HFF-Myc (cell line): Measurements from ENCODE around the gene MYH14.

Source experiments
- DNase-seq: peaks from one replicate; pipeline ENCODE4 v3.0.0-alpha.2; 2011; ENCODE audit warnings: low read depth; ENCODE audit errors: extremely low read depth
- H3K4me3 ChIP-seq: replicated peaks from 2 replicates; pipeline ENCODE4 v1.5.1; 2011; ENCODE audit warnings: low read depth, mild to moderate bottlenecking, control low read depth, low read length
- TF ChIP-seq, protein P1 (sequence below): IDR thresholded peaks from 2 replicates; pipeline ENCODE4 v1.5.1; 2012; ENCODE audit warnings: mild to moderate bottlenecking, low read depth, low read length, control low read depth; ENCODE audit errors: missing control alignments

The MYH14 gene

DNA sequence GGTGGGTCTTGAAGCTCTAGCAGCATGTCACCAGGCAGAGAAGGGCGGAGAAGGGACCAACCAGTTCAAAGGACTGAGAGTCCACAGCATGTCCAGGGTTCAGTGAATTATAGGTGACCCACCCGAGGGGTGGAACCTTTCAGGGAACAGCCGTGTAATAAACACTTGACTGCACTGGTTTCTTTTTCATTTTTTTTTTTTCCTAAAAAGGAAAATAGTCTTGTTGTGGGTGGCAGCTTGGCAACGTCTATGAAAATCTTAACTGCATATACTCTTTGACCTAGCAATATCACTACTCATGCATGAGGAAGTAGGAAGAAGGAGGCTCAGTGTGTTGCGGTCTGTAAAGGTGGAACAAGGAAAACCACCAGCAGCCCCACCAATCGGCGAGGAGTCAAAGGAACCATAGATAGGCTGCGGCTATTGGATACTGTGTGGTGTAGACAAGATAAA lies 13.0 kb upstream of the MYH14 start:
- TF ChIP-seq, protein P1, sequence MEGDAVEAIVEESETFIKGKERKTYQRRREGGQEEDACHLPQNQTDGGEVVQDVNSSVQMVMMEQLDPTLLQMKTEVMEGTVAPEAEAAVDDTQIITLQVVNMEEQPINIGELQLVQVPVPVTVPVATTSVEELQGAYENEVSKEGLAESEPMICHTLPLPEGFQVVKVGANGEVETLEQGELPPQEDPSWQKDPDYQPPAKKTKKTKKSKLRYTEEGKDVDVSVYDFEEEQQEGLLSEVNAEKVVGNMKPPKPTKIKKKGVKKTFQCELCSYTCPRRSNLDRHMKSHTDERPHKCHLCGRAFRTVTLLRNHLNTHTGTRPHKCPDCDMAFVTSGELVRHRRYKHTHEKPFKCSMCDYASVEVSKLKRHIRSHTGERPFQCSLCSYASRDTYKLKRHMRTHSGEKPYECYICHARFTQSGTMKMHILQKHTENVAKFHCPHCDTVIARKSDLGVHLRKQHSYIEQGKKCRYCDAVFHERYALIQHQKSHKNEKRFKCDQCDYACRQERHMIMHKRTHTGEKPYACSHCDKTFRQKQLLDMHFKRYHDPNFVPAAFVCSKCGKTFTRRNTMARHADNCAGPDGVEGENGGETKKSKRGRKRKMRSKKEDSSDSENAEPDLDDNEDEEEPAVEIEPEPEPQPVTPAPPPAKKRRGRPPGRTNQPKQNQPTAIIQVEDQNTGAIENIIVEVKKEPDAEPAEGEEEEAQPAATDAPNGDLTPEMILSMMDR, result no peak
- no peak overlapping the region for H3K4me3 ChIP-seq
- no peak for DNase-seq

- DNase-seq, result no peak
- no peak overlapping the region for H3K4me3 ChIP-seq
- TF ChIP-seq, protein P1, result no peak
These were observed 12.2 kb upstream of the MYH14 start for GRCh38 chr19:50191216-50191615.

DNA sequence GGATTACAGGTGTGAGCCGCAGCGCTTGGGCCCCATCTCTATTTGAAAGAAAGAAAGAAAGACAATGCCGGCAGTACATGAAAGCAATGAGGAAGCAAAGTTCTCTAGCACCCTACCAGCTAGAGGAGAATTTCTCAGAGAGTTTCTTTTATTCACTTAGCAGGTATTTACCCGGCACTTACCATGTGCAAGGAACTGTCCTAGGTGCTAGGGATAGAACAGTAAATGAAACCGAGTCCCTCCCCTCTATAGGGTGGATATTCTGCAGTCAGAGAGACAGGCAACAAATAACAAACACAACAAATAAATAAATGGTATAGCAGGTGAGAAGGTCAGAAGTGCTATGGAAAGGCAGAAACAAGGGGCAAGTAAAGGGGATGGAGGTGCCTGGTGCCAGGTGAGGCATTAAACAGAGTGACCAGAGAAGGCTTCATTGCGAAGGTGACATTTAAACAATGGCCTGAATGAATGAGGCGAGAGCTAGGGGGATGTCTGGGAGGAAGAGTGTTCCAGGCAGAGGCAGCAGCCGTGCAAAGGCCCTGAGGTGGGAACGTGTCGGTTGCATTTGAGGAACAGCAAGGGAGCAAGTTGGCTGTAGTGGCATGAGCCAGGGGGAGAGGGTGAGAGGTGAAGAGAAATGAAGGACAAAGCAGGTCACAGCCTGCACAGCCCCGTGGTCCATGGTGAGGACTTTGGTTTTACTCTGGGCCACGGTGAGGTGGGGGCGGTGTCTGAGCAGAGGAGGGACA lies 10.8 kb upstream of the MYH14 start:
- no peak overlapping the region for H3K4me3 ChIP-seq
- TF ChIP-seq, protein P1, result no peak
- DNase-seq, result no peak

- no peak overlapping the region for H3K4me3 ChIP-seq
- TF ChIP-seq, protein P1, result no peak
These were observed 8.2 kb upstream of the MYH14 start for GRCh38 chr19:50195224-50195623.

GRCh38 chr19:50196322-50196932 lies 7.0 kb upstream of the MYH14 start:
- TF ChIP-seq, protein P1, result no peak
- H3K4me3 ChIP-seq, result no peak overlapping the region
- no peak for DNase-seq

More at GRCh38 chr19:50195224-50195623, 8.2 kb upstream of the MYH14 start:
- DNase-seq, result no peak

GRCh38 chr19:50197348-50197747 lies 6.1 kb upstream of the MYH14 start:
- H3K4me3 ChIP-seq, result no peak overlapping the region
- TF ChIP-seq, protein P1, result no peak
- DNase-seq, result no peak
